Activated CD4-positive, alpha-beta T cell treated with anti-CD3 and anti-CD28 coated beads, Interleukin-2, amount 10 ng/mL, durations not matched to agents 7 days and 5 days (primary cell): ENCODE data around the gene GRK5. TPM values are rescaled to one million over a fixed set of nuclear protein-coding genes. Genes with fewer than 3 reads are reported as not detected.
A peak's percentile ranks its signal among the peaks of the same experiment; 100 is the strongest.

Source experiments
- CTCF ChIA-PET: fragments of 350-600 bp; sonication (Branson Sonifier 250); formaldehyde crosslinking; loops from one replicate; lab custom pipeline; 2021; ENCODE audit warnings: antibody characterized with exemption; lab: Charles Lee
- POLR2A ChIA-PET: fragments of 350-600 bp; sonication (Branson Sonifier 250); formaldehyde crosslinking; loops from one replicate; lab custom pipeline; 2021; ENCODE audit warnings: antibody characterized with exemption; lab: Charles Lee
- DNase-seq: peaks from one replicate; pipeline ENCODE4 v3.0.0-alpha.2; 2020
- H3K27ac Mint-ChIP-seq: one replicate; pipeline ENCODE4 v1.8.0; 2021; ENCODE audit warnings: mild to moderate bottlenecking, moderate library complexity, mixed read lengths
- H3K27me3 Mint-ChIP-seq: one replicate; pipeline ENCODE4 v1.8.0; 2021; ENCODE audit warnings: mixed read lengths
- H3K36me3 Mint-ChIP-seq: one replicate; pipeline ENCODE4 v1.8.0; 2021; ENCODE audit warnings: low read depth, mixed read lengths
- H3K4me1 Mint-ChIP-seq: one replicate; pipeline ENCODE4 v1.8.0; 2021; ENCODE audit warnings: mixed read lengths
- H3K4me3 Mint-ChIP-seq: one replicate; pipeline ENCODE4 v1.8.0; 2021; ENCODE audit warnings: mild to moderate bottlenecking, moderate library complexity, mixed read lengths
- H3K9me3 Mint-ChIP-seq: one replicate; pipeline ENCODE4 v1.8.0; 2021; ENCODE audit warnings: mixed read lengths
- total RNA-seq, 2 experiments: library from RNA; stranded (reverse); gene quantifications; one replicate each; pipeline ENCODE4 v1.2.3, GENCODE V29; 2021

GRK5 gene
- total RNA-seq, 2 experiments from 2014 or later: 26.0 to 27.5 TPM

GRCh38 chr10:119333146-119333792, 125.9 kb downstream of the GRK5 start:
- no peak for DNase-seq
- CTCF ChIA-PET: interaction anchor here (0.9 to 2.0 kb wide), 7 partner anchors 12 to 134 kb away, joined by 3 to 4 read pairs (median 4); no protein-coding TSS in a partner anchor
- no peaks in the 10 kb centered on the region for H3K9me3 Mint-ChIP-seq
- POLR2A ChIA-PET: interaction anchor here (0.5 kb wide), 1 partner anchor 123 kb away, joined by 3 read pairs; no protein-coding TSS in a partner anchor
- no peak overlapping the region for H3K4me3 Mint-ChIP-seq
- no peaks in the 10 kb centered on the region for H3K27me3 Mint-ChIP-seq
- H3K4me1 Mint-ChIP-seq: peaks cover 12% of the 10 kb centered on the region
- H3K27ac Mint-ChIP-seq: no peak overlapping the region
- H3K36me3 Mint-ChIP-seq: peaks cover 7% of the 10 kb centered on the region

GRCh38 chr10:119335671-119336353, 128.4 kb downstream of the GRK5 start:
- Mint-ChIP-seq H3K27me3 (no peaks in the 10 kb centered on the region), H3K27ac (no peak overlapping the region), H3K9me3 (no peaks in the 10 kb centered on the region), H3K4me3 (no peak overlapping the region), H3K4me1 (peaks cover 12% of the 10 kb centered on the region), H3K36me3 (peaks cover 7% of the 10 kb centered on the region)
- no peak for DNase-seq
- CTCF ChIA-PET: interaction anchor here (0.5 to 1.3 kb wide), 3 partner anchors 20 to 105 kb away, joined by 3 read pairs; no protein-coding TSS in a partner anchor
- POLR2A ChIA-PET: no interaction called here

GRCh38 chr10:119336599-119336998, 129.2 kb downstream of the GRK5 start:
- POLR2A ChIA-PET: no interaction called here

GRCh38 chr10:119337223-119337622, 129.9 kb downstream of the GRK5 start:
- Mint-ChIP-seq H3K4me3 (no peak overlapping the region), H3K36me3 (peaks cover 10% of the 10 kb centered on the region), H3K9me3 (no peaks in the 10 kb centered on the region), H3K27me3 (no peaks in the 10 kb centered on the region), H3K4me1 (peaks cover 23% of the 10 kb centered on the region), H3K27ac (no peak overlapping the region)
- ChIA-PET POLR2A (no interaction called here), CTCF (no interaction called here)
- DNase-seq: no peak

More at GRCh38 chr10:119336599-119336998, 129.2 kb downstream of the GRK5 start:
- Mint-ChIP-seq H3K27ac (no peak overlapping the region), H3K4me3 (no peak overlapping the region), H3K4me1 (peaks cover 20% of the 10 kb centered on the region), H3K9me3 (no peaks in the 10 kb centered on the region), H3K27me3 (no peaks in the 10 kb centered on the region), H3K36me3 (peaks cover 10% of the 10 kb centered on the region)
- DNase-seq: no peak
- CTCF ChIA-PET: interaction anchor here (0.5 to 1.3 kb wide), 2 partner anchors 21 to 105 kb away, joined by 3 read pairs; no protein-coding TSS in a partner anchor

GRCh38 chr10:119337796-119338432, 130.5 kb downstream of the GRK5 start:
- H3K4me3 Mint-ChIP-seq: no peak overlapping the region
- peaks cover 10% of the 10 kb centered on the region for H3K36me3 Mint-ChIP-seq
- H3K9me3 Mint-ChIP-seq: no peaks in the 10 kb centered on the region
- no peak for DNase-seq
- CTCF ChIA-PET: interaction anchor here (1.7 kb wide), 1 partner anchor 11 kb away, joined by 5 read pairs; no protein-coding TSS in a partner anchor
- H3K27me3 Mint-ChIP-seq: no peaks in the 10 kb centered on the region
- POLR2A ChIA-PET: no interaction called here
- H3K27ac Mint-ChIP-seq: no peak overlapping the region
- peaks cover 21% of the 10 kb centered on the region for H3K4me1 Mint-ChIP-seq

- Mint-ChIP-seq H3K9me3 (no peaks in the 10 kb centered on the region), H3K27me3 (no peaks in the 10 kb centered on the region), H3K36me3 (peaks cover 10% of the 10 kb centered on the region), H3K4me1 (peaks cover 17% of the 10 kb centered on the region), H3K27ac (no peak overlapping the region), H3K4me3 (no peak overlapping the region)
- CTCF ChIA-PET: interaction anchor here (0.9 to 1.7 kb wide), 2 partner anchors 9 kb away, joined by 3 to 5 read pairs; no protein-coding TSS in a partner anchor
- no peak for DNase-seq
- POLR2A ChIA-PET: interaction anchor here (0.6 kb wide), 1 partner anchor 70 kb away, joined by 3 read pairs; no protein-coding TSS in a partner anchor
These were observed 131.7 kb downstream of the GRK5 start for GRCh38 chr10:119339109-119339508.

- DNase-seq: no peak
- peaks cover 8% of the 10 kb centered on the region for H3K36me3 Mint-ChIP-seq
- ChIA-PET CTCF (interaction anchor here (1.0 kb wide), 1 partner anchor 12 kb away, joined by 3 read pairs; no protein-coding TSS in a partner anchor), POLR2A (no interaction called here)
- no peak overlapping the region for H3K27ac Mint-ChIP-seq
- H3K4me1 Mint-ChIP-seq: peaks cover 25% of the 10 kb centered on the region
- H3K9me3 Mint-ChIP-seq: no peaks in the 10 kb centered on the region
- no peak overlapping the region for H3K4me3 Mint-ChIP-seq
- no peaks in the 10 kb centered on the region for H3K27me3 Mint-ChIP-seq
These were observed 133.6 kb downstream of the GRK5 start for GRCh38 chr10:119340893-119341458.

GRCh38 chr10:119341459-119342301, 134.3 kb downstream of the GRK5 start:
- CTCF ChIA-PET: interaction anchor here (1.0 kb wide), 1 partner anchor 11 kb away, joined by 3 read pairs; no protein-coding TSS in a partner anchor
- Mint-ChIP-seq H3K4me1 (peaks cover 25% of the 10 kb centered on the region), H3K27me3 (no peaks in the 10 kb centered on the region), H3K9me3 (no peaks in the 10 kb centered on the region), H3K27ac (no peak overlapping the region), H3K36me3 (peaks cover 4% of the 10 kb centered on the region), H3K4me3 (no peak overlapping the region)
- POLR2A ChIA-PET: no interaction called here
- peak; percentile 29 for DNase-seq

GRCh38 chr10:119342335-119342734, 135.0 kb downstream of the GRK5 start:
- DNase-seq: no peak
- ChIA-PET POLR2A (no interaction called here), CTCF (no interaction called here)
- no peak overlapping the region for H3K27ac Mint-ChIP-seq
- peaks cover 25% of the 10 kb centered on the region for H3K4me1 Mint-ChIP-seq
- H3K36me3 Mint-ChIP-seq: peaks cover 9% of the 10 kb centered on the region
- no peaks in the 10 kb centered on the region for H3K27me3 Mint-ChIP-seq
- no peak overlapping the region for H3K4me3 Mint-ChIP-seq
- H3K9me3 Mint-ChIP-seq: no peaks in the 10 kb centered on the region

- CTCF ChIA-PET: no interaction called here
- no peak overlapping the region for H3K27ac Mint-ChIP-seq
- H3K9me3 Mint-ChIP-seq: no peaks in the 10 kb centered on the region
- H3K36me3 Mint-ChIP-seq: peaks cover 14% of the 10 kb centered on the region
- POLR2A ChIA-PET: no interaction called here
- no peak overlapping the region for H3K4me3 Mint-ChIP-seq
- no peak for DNase-seq
- no peaks in the 10 kb centered on the region for H3K27me3 Mint-ChIP-seq
- peaks cover 25% of the 10 kb centered on the region for H3K4me1 Mint-ChIP-seq
These were observed 135.7 kb downstream of the GRK5 start for GRCh38 chr10:119343011-119343601.

- POLR2A ChIA-PET: no interaction called here
- peaks cover 25% of the 10 kb centered on the region for H3K4me1 Mint-ChIP-seq
- no peak overlapping the region for H3K4me3 Mint-ChIP-seq
These were observed 137.0 kb downstream of the GRK5 start for GRCh38 chr10:119344381-119344780.

More at GRCh38 chr10:119344381-119344780, 137.0 kb downstream of the GRK5 start:
- DNase-seq: no peak
- Mint-ChIP-seq H3K36me3 (peaks cover 24% of the 10 kb centered on the region), H3K9me3 (peaks cover 5% of the 10 kb centered on the region), H3K27ac (no peak overlapping the region), H3K27me3 (no peaks in the 10 kb centered on the region)
- CTCF ChIA-PET: no interaction called here
